Activated CD4-positive, alpha-beta T cell treated with anti-CD3 and anti-CD28 coated beads, Interleukin-2, amount 50 U/mL, for 48 hours (primary cell): ENCODE results near the gene RAB33B.

Experiments
- DNase-seq, 2 experiments: peaks; one replicate each; pipeline ENCODE4 v3.0.0-alpha.2; 2020

RAB33B gene

DNA sequence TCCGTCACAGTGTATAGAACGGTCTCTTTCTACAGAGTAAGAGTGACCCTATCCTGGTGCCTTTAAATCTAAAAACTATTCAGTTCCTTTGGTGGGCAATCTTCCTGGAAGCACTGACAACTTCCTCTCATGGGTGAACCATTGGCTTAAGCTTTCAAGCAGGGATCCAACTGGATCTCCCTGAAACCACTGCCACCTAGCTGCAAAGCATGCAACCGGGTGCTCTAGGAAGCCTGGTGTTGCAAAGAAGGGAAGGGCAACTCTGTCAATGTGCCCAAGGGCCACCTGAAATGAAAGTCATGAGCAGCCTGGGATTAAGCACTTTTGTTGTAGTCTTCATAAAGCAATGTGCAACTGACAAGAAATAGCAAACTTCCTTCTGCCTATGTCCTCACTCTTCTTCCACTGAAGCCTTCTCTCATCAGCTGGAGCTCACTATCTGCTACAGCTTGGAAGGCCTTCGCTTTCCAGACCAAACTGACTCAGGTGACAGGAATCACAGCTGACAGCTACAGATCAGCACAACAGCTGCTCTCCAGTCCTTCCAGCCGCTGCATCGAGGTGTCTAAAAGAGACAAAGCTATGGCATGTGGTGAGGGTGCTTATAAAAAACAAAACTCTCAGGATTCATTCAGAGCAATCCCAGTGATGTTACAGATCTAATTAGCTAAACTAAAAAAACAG lies 55.9 kb downstream of the RAB33B start:
- DNase-seq = no peak

DNA sequence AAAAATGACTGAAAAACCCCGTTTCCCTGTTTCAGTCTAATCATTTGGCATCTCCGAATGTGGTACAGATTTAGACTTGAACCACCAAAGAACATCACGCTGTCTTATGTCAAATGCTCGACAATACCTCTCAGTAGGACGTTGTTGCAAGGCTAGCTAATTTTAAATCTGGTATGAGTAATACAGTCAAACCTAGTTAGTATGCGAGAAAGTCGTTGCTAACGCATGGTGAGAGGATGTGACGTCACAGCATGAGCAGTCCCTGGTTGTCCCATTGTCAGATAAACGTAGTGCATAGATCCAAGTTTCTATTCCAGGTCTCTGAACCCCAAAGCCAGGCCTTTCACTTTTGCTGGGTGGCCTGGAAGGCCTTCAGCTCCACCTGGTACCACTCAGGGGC lies 57.4 kb downstream of the RAB33B start:
- no peak for DNase-seq

DNA sequence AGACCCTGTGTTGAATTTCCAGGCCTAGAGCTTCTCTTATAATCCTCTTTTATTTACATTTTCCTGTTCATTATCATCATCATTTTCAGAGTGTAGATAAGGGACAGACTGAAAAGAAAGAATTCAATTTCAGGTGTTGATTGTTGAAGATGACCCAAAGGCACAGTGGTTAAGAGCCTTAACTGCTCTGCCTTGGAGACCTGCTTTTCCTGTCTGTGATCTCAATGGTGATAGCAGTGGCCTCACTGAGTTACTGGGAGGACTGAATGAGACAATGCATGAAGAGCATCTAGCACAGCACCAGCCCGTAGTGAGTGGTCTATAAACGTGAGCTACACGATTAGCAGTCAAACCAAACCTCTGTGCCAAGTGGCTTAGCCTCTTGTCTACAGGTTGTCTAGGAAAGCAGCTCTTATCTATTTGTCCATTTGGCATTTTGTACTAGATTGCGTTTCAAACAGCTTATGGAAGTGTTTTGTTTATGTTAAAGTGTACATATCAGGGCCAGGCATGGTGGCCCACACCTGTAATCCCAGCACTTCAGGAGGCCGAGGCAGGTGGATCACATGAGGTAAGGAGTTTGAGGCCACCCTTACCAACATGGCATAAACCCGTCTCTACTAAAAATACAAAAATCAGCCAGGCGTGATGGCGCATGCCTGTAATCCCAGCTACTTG lies 60.6 kb downstream of the RAB33B start:
- no peak for DNase-seq

DNA sequence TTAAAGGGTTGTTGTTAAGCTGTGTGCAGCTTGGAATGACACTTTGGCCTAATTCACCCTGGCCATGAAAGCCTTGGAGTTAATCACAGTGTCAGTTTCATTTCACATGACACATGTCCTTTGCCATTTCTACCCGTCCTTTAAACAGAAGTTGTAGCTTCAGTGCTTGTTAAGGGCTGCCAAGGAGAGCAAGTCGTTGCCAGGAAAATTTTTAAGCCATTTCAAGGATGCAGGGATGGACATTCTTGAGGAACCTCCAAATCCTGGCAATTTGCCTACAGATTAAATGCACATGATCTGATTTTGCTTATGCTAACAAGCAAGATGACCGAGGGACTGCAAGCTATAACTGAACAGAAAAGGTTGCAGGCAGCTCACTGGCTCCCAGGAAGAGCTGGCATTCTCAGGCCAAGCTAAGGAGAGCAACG lies 61.6 kb downstream of the RAB33B start:
- no peak for DNase-seq

DNA sequence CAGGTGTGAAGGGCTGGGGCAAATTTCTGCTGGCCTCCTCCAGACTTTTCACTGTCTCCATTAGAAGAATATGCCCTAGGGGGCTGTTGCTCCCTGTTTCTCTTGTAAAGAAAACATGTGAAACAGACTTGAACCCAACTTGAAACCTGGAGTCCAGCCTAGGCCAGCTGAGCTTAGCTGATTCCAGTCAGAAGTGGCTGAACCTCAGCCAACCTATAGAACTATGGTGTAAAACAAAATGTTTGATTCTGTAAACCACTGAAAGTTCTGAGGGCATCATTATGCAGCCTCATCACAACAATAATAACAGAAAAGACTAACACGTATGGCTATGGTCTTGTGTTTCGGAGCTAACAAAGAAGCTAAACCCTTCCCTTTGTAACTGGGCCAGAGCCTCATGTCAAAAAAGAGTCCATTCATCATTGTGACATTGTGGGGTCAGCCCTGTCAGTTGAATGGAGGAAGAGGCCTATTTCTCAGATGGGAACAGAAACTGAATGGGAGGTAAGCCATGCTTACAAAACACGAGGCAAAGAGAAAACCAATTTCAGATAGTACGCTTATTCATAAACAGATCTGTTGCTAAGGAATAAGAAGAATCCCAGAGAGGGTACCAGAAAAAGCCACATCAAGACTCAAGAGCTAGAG lies 68.0 kb downstream of the RAB33B start:
- DNase-seq = no peak

DNA sequence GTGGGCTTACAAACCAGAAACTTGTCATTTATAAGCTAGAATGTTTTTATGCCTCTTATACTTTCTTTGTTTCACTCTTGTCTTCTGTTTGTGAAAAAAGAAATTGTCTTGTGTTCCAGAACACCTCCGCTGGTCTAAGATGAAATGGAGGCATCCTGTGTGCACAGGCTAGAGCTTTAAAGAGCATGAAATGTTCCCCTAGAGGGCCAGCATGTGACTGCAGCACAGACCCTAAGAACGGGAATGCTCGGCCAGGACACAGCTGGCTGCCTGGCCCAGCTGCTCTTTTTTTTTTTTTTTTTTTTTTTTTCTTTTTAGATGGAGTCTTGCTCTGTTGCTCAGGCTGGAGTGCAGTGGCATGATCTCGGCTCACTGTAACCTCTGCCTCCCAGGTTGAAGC lies 68.5 kb downstream of the RAB33B start:
- DNase-seq = no peak

DNA sequence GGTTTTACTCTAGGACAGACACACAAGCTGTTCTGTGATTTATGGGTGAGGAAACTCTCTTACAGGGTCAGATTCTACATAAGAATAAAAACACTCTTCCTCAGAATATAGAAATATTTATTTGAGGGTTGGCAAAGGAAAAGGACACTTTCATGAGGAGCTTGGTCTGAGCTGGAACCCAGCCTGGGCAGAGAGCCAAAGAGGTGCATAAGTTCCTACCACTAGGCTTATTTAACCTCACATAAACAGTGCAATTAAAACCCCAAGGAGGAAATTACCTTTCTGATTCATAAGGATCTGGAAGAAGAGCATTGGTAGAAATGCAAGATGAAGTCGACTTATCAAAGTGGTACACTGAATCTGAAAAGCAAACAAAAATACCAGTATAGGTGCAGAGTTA lies 69.2 kb downstream of the RAB33B start:
- no peak for DNase-seq

DNA sequence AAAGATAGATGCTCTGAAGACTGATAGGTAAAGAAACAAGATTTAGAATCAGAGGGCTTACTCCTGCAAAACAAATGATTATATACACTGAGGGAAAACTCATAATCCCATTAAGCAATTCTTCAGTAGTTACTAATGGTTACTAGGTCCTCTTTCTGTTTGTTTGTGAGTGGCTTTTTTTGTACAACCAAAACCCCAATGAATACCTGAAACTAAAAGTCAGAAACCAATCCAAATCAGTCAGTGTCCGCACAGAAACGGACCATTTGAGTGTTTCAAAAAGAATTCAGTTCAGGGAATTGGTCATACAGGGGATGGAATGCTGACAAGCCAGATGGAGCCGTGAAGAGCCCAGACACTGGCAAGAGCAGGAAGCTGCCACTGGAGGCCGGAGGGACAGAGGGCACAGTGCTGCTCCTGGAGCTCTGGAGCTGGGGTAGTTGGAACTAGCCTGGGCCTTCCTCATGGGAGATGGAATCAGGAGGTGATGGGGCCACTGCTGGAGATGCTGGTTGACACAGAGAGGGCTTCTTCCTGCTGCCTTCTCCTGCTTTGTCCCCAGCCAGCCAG lies 70.2 kb downstream of the RAB33B start:
- no peak for DNase-seq

DNA sequence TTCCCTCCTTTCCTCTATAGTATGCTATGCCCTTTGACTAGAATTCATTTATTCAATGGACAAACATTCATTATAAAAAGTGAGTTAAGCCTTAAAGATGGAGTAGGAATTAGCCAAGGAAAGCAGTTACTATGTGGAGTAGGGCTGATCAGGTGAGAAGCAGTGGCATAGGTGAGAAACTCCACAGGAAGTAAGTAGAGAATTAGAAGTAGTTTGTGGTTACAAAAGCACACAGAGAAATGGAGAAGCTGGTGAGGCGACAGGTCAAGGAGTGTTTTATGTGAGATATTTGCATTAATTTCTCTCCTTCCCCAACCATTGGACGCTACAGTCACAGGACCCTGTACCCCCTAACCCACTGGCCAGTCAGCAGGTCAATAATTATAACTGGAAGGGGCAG lies 71.5 kb downstream of the RAB33B start:
- DNase-seq = no peak
